H9 (cell line): ENCODE results near the gene CA5A. TPM values are rescaled to one million over a fixed set of nuclear protein-coding genes. Genes with fewer than 3 reads are reported as not detected.

Source experiments
- DNase-seq: peaks from one replicate; pipeline ENCODE4 v3.0.0-alpha.2; 2017
- H2AFZ ChIP-seq: one replicate; pipeline ENCODE4 v1.6.1; 2013; ENCODE audit warnings: mild to moderate bottlenecking, low read length, control low read depth, moderate library complexity
- H2AK5ac ChIP-seq: 2 replicates; pipeline ENCODE4 v1.6.1; 2013; ENCODE audit warnings: low read length, control low read depth, mixed read lengths; ENCODE audit not compliant: insufficient read length
- H2BK120ac ChIP-seq: one replicate; pipeline ENCODE4 v1.6.1; 2013; ENCODE audit warnings: low read depth, mild to moderate bottlenecking, low read length, control low read depth, inconsistent platforms; ENCODE audit not compliant: poor library complexity, severe bottlenecking
- H2BK12ac ChIP-seq: 2 replicates; pipeline ENCODE4 v1.6.1; 2013; ENCODE audit warnings: low read length, control low read depth, mixed read lengths, low read depth; ENCODE audit not compliant: insufficient read length
- H2BK15ac ChIP-seq: 2 replicates; pipeline ENCODE4 v1.6.1; 2013; ENCODE audit warnings: low read depth, low read length, control low read depth
- H2BK20ac ChIP-seq: one replicate; pipeline ENCODE4 v1.6.1; 2013; ENCODE audit warnings: low read depth, mild to moderate bottlenecking, low read length, control low read depth, inconsistent platforms; ENCODE audit not compliant: poor library complexity, severe bottlenecking
- H2BK5ac ChIP-seq: 2 replicates; pipeline ENCODE4 v1.6.1; 2013; ENCODE audit warnings: low read length, control low read depth, mixed read lengths; ENCODE audit not compliant: insufficient read length
- H3K14ac ChIP-seq: 2 replicates; pipeline ENCODE4 v1.6.1; 2013; ENCODE audit warnings: low read length, control low read depth; ENCODE audit not compliant: insufficient read depth
- H3K18ac ChIP-seq: 2 replicates; pipeline ENCODE4 v1.6.1; 2013; ENCODE audit warnings: low read depth, mild to moderate bottlenecking, mixed read lengths, low read length, control low read depth; ENCODE audit not compliant: insufficient read length
- H3K23ac ChIP-seq: 2 replicates; pipeline ENCODE4 v1.6.1; 2013; ENCODE audit warnings: low read length, control low read depth, mixed read lengths, low read depth; ENCODE audit not compliant: insufficient read length
- H3K23me2 ChIP-seq: 2 replicates; pipeline ENCODE4 v1.6.1; 2013; ENCODE audit warnings: low read depth, mild to moderate bottlenecking, mixed read lengths, low read length, control low read depth; ENCODE audit not compliant: insufficient read length, poor library complexity, severe bottlenecking
- H3K27ac ChIP-seq: 2 replicates; pipeline ENCODE4 v1.5.1; 2013; ENCODE audit warnings: low read length, control low read depth, mixed read lengths, low read depth; ENCODE audit not compliant: insufficient read length
- H3K27me3 ChIP-seq: 2 replicates; pipeline ENCODE4 v1.6.1; 2013; ENCODE audit warnings: low read length, control low read depth, inconsistent platforms; ENCODE audit not compliant: insufficient read depth
- H3K4ac ChIP-seq: 2 replicates; pipeline ENCODE4 v1.6.1; 2013; ENCODE audit warnings: low read depth, mild to moderate bottlenecking, control low read depth, inconsistent platforms, low read length, moderate library complexity
- H3K4me1 ChIP-seq: 2 replicates; pipeline ENCODE4 v1.6.1; 2013; ENCODE audit warnings: low read length, control low read depth, inconsistent platforms; ENCODE audit not compliant: insufficient read depth
- H3K4me2 ChIP-seq: 2 replicates; pipeline ENCODE4 v1.6.1; 2013; ENCODE audit warnings: low read length, control low read depth, mixed read lengths; ENCODE audit not compliant: insufficient read length, insufficient read depth
- H3K56ac ChIP-seq: 2 replicates; pipeline ENCODE4 v1.6.1; 2013; ENCODE audit warnings: low read depth, mild to moderate bottlenecking, mixed read lengths, low read length, control low read depth; ENCODE audit not compliant: insufficient read length
- H3K79me1 ChIP-seq: 2 replicates; pipeline ENCODE4 v1.6.1; 2013; ENCODE audit warnings: low read depth, mild to moderate bottlenecking, moderate library complexity, low read length, control low read depth, inconsistent platforms; ENCODE audit not compliant: insufficient read depth, poor library complexity, severe bottlenecking
- H3K79me2 ChIP-seq: 2 replicates; pipeline ENCODE4 v1.6.1; 2013; ENCODE audit warnings: low read length, control low read depth, inconsistent platforms; ENCODE audit not compliant: insufficient read depth
- H3K9ac ChIP-seq: 2 replicates; pipeline ENCODE4 v1.6.1; 2013; ENCODE audit warnings: low read length, control low read depth, mixed read lengths; ENCODE audit not compliant: insufficient read length; ENCODE audit errors: extremely low read depth
- H3K9me3 ChIP-seq: one replicate; pipeline ENCODE4 v1.6.1; 2013; ENCODE audit warnings: low read depth, low read length, inconsistent platforms; ENCODE audit not compliant: control insufficient read depth
- H3T11ph ChIP-seq: one replicate; pipeline ENCODE4 v1.6.1; 2013; ENCODE audit warnings: mild to moderate bottlenecking, low read length, control low read depth, inconsistent platforms
- H4K20me1 ChIP-seq: one replicate; pipeline ENCODE4 v1.6.1; 2013; ENCODE audit not compliant: control insufficient read depth, insufficient read length, insufficient read depth
- H4K5ac ChIP-seq: 2 replicates; pipeline ENCODE4 v1.6.1; 2013; ENCODE audit warnings: low read depth, mild to moderate bottlenecking, mixed read lengths, low read length, control low read depth; ENCODE audit not compliant: insufficient read length
- H4K8ac ChIP-seq: replicated peaks from 2 replicates; pipeline ENCODE4 v1.6.1; 2013; ENCODE audit warnings: low read length, control low read depth, mixed read lengths, low read depth; ENCODE audit not compliant: insufficient read length
- H4K91ac ChIP-seq: 2 replicates; pipeline ENCODE4 v1.6.1; 2013; ENCODE audit warnings: low read depth, mild to moderate bottlenecking, moderate library complexity, mixed read lengths, low read length, control low read depth; ENCODE audit not compliant: insufficient read length
- H3K27ac Mint-ChIP-seq, 3 experiments: 2 replicates in 2 of 3; 3 replicates in 1 of 3; pipeline ENCODE4 v1.8.0; 2020 to 2021; ENCODE audit warnings: mixed read lengths in 3 of 3, mild to moderate bottlenecking in 1 of 3, moderate library complexity in 1 of 3
- H3K27me3 Mint-ChIP-seq: 2 replicates; pipeline ENCODE4 v1.8.0; 2021; ENCODE audit warnings: low read depth, mild to moderate bottlenecking, moderate library complexity, mixed read lengths
- H3K36me3 Mint-ChIP-seq, 3 experiments: 2 replicates in 2 of 3; 3 replicates in 1 of 3; pipeline ENCODE4 v1.8.0; 2020 to 2021; ENCODE audit warnings: low read depth in 3 of 3, mixed read lengths in 3 of 3; ENCODE audit not compliant: insufficient read depth in 1 of 3
- H3K4me1 Mint-ChIP-seq, 2 experiments: 2 replicates each; pipeline ENCODE4 v1.8.0; 2020; ENCODE audit warnings: mixed read lengths in 2 of 2
- H3K4me3 Mint-ChIP-seq, 2 experiments: 2 replicates in 1 of 2; 3 replicates in 1 of 2; pipeline ENCODE4 v1.8.0; 2020 to 2021; ENCODE audit warnings: mild to moderate bottlenecking in 2 of 2, mixed read lengths in 2 of 2, moderate library complexity in 1 of 2
- H3K9me3 Mint-ChIP-seq, 2 experiments: 2 replicates in 1 of 2; 3 replicates in 1 of 2; pipeline ENCODE4 v1.8.0; 2020; ENCODE audit warnings: mild to moderate bottlenecking in 2 of 2, mixed read lengths in 2 of 2, moderate library complexity in 1 of 2
- CTCF ChIP-seq: fragments of 200-600 bp; sonication (generic); conservative IDR thresholded peaks from 3 replicates; pipeline ENCODE4 v1.8.0; 2021; ENCODE audit warnings: antibody characterized with exemption, mild to moderate bottlenecking
- WGBS: extraction: QIAGEN DNeasy Blood & Tissue Kit; methylation state at CpG from one replicate; pipeline ENCODE4 v1.1.7; 2013; ENCODE audit warnings: missing lambda C conversion rate, low lambda C conversion rate, mixed read lengths; ENCODE audit not compliant: insufficient read length; ENCODE audit errors: extremely low coverage; 5-methylcytosine and 5-hydroxymethylcytosine counted together
- total RNA-seq: library from RNA; stranded (reverse); gene quantifications from 2 replicates; pipeline ENCODE4 v1.2.1, GENCODE V29; 2021

CA5A gene
- total RNA-seq, 1 experiment from 2014 or later = not detected

- Histone ChIP-seq H2BK120ac (no peak overlapping the region), H3K56ac (no peak overlapping the region), H4K91ac (no peak overlapping the region), H3K4ac (no peak overlapping the region), H3K27me3 (no peaks in the 10 kb centered on the region; the same call in 1 of the 2 replicates), H4K8ac (no peak overlapping the region), H3K79me1 (peaks cover 10% of the 10 kb centered on the region), H2BK20ac (no peak overlapping the region), H3K14ac (no peak overlapping the region), H3K9me3 (no peaks in the 10 kb centered on the region), H2AK5ac (no peak overlapping the region), H2BK5ac (no peak overlapping the region), H3K4me1 (no peaks in the 10 kb centered on the region), H3K23ac (no peak overlapping the region), H3K79me2 (peaks cover 18% of the 10 kb centered on the region; the same call in 1 of the 2 replicates), H3K9ac (no peak overlapping the region), H2BK12ac (no peak overlapping the region), H4K5ac (no peak overlapping the region), H2AFZ (no peak overlapping the region), H3K4me2 (no peak overlapping the region), H3K18ac (no peak overlapping the region), H3T11ph (no peak overlapping the region), H3K27ac (no peak overlapping the region), H3K23me2 (no peaks in the 10 kb centered on the region), H2BK15ac (no peak overlapping the region), H4K20me1 (no peaks in the 10 kb centered on the region)
- Mint-ChIP-seq H3K9me3 (no peaks in the 10 kb centered on the region; a peak in 1 of 5 replicates), H3K27ac (peak overlapping the region in 2 of 3 experiments; percentile 87 to 90; a peak in 4 of 7 replicates), H3K4me1 (peaks cover 26 to 28% of the 10 kb centered on the region in 2 experiments), H3K27me3 (peaks cover 1% of the 10 kb centered on the region; the same call in 1 of the 2 replicates), H3K4me3 (no peak overlapping the region), H3K36me3 (peaks cover 0 to 2% (median under 1%) of the 10 kb centered on the region in 3 experiments; a peak in 5 of 7 replicates)
- DNase-seq = no peak
- no peak for TF ChIP-seq CTCF
- WGBS = no CpG with 5 or more reads among the region's 19 CpGs
These were observed 27.8 kb upstream of the CA5A start for GRCh38 chr16:87964049-87964659.
